Measurements from ENCODE around the gene SCNN1A. TPM values are rescaled to one million over a fixed set of nuclear protein-coding genes. Genes with fewer than 3 reads are reported as not detected.

SCNN1A gene
- total RNA-seq, 2 donors from 2014 or later, result 16.4 to 33.5 TPM

- no peak for TF ChIP-seq CTCF (IDR thresholded peaks at IDR 0.05)
- no peak for DNase-seq (ENCODE audit: low spot score)
- peaks cover 45 to 68% of the 10 kb centered on the region in 2 donors for H3K4me1 ChIP-seq (ENCODE audit: control insufficient read depth in 1 of 2, low read depth in 2 of 2)
- peak overlapping the region; percentile 89 for H3K4me3 ChIP-seq
- ATAC-seq (ENCODE audit: insufficient number of reproducible peaks, low FRiP score, low read depth), result no peak
- no peaks in the 10 kb centered on the region for H3K9me3 ChIP-seq
- peak overlapping the region; percentile 98 to 99 for H3K27ac ChIP-seq
- no peaks in the 10 kb centered on the region for H3K27me3 ChIP-seq (replicated peaks; ENCODE audit: insufficient read depth)
- H3K36me3 ChIP-seq, result peaks cover 14% of the 10 kb centered on the region
Measured at GRCh38 chr12:6337958-6338433, 37.4 kb downstream of the SCNN1A start.

- Histone ChIP-seq H3K36me3 (peaks cover 21% of the 10 kb centered on the region), H3K4me1 (ENCODE audit: control insufficient read depth in 1 of 2, low read depth in 2 of 2) (peaks cover 37 to 66% of the 10 kb centered on the region in 2 donors), H3K9me3 (no peaks in the 10 kb centered on the region), H3K27me3 (replicated peaks; ENCODE audit: insufficient read depth) (no peaks in the 10 kb centered on the region), H3K4me3 (peak overlapping the region; percentile 89), H3K27ac (peak overlapping the region; percentile 98 to 99)
- DNase-seq (ENCODE audit: low spot score) (no peak), ATAC-seq (ENCODE audit: insufficient number of reproducible peaks, low FRiP score, low read depth) (no peak)
- TF ChIP-seq CTCF (IDR thresholded peaks at IDR 0.05), result no peak
Measured at GRCh38 chr12:6336889-6337853, 38.2 kb downstream of the SCNN1A start.

- DNase-seq (ENCODE audit: low spot score), result peak; percentile 91
- H3K4me1 ChIP-seq (ENCODE audit: control insufficient read depth in 1 of 2, low read depth in 2 of 2), result peaks cover 37 to 68% of the 10 kb centered on the region in 2 donors
Measured at GRCh38 chr12:6336079-6336888, 39.1 kb downstream of the SCNN1A start.

GRCh38 chr12:6335451-6336078 lies 39.8 kb downstream of the SCNN1A start:
- Histone ChIP-seq H3K9me3 (no peaks in the 10 kb centered on the region), H3K4me1 (ENCODE audit: control insufficient read depth in 1 of 2, low read depth in 2 of 2) (peaks cover 37 to 76% of the 10 kb centered on the region in 2 donors), H3K27ac (peak overlapping the region; percentile 98 to 99), H3K27me3 (replicated peaks; ENCODE audit: insufficient read depth) (no peaks in the 10 kb centered on the region), H3K4me3 (peak overlapping the region; percentile 89), H3K36me3 (peaks cover 35% of the 10 kb centered on the region)
- peak; percentile 55 for TF ChIP-seq CTCF (IDR thresholded peaks at IDR 0.05)
- DNase-seq (ENCODE audit: low spot score) (peak; percentile 80), ATAC-seq (ENCODE audit: insufficient number of reproducible peaks, low FRiP score, low read depth) (peak; percentile 22)

More at GRCh38 chr12:6336079-6336888, 39.1 kb downstream of the SCNN1A start:
- Histone ChIP-seq H3K27me3 (replicated peaks; ENCODE audit: insufficient read depth) (no peaks in the 10 kb centered on the region), H3K9me3 (no peaks in the 10 kb centered on the region), H3K4me3 (peak overlapping the region; percentile 89), H3K27ac (peak overlapping the region; percentile 98 to 99), H3K36me3 (peaks cover 28% of the 10 kb centered on the region)
- peak; percentile 93 for ATAC-seq (ENCODE audit: insufficient number of reproducible peaks, low FRiP score, low read depth)
- TF ChIP-seq CTCF (IDR thresholded peaks at IDR 0.05), result no peak
